Prostate gland (tissue), 2 donors: Measurements from ENCODE around the gene VPS72. TPM values are rescaled to one million over a fixed set of nuclear protein-coding genes. Genes with fewer than 3 reads are reported as not detected.

ENCODE experiments used
- DNase-seq: peaks from one replicate; pipeline ENCODE4 v3.0.0-alpha.2; 2019; ENCODE audit warnings: low spot score
- H3K27ac ChIP-seq, 2 donors: fragments of 200-600 bp; sonication (generic); 2 replicates each; pipeline ENCODE4 v1.5.1; 2017 to 2019
- H3K27me3 ChIP-seq: fragments of 200-600 bp; sonication (generic); replicated peaks from 2 replicates; pipeline ENCODE4 v1.5.1; 2019; ENCODE audit not compliant: insufficient read depth
- H3K36me3 ChIP-seq, 2 donors: fragments of 200-600 bp; sonication (generic); 1 replicate in 1 of 2; 2 replicates in 1 of 2; pipeline versions ENCODE4 v1.5.1 to v1.8.1; 2017 to 2019
- H3K4me1 ChIP-seq: fragments of 200-600 bp; sonication (generic); replicated peaks from 2 replicates; pipeline ENCODE4 v1.5.1; 2019
- H3K4me3 ChIP-seq, 2 donors: fragments of 200-600 bp; sonication (generic); 2 replicates each; pipeline ENCODE4 v1.5.1; 2017 to 2019
- H3K9me3 ChIP-seq: fragments of 200-600 bp; sonication (generic); 2 replicates; pipeline ENCODE4 v1.5.1; 2017
- CTCF ChIP-seq, 4 experiments: fragments of 200-600 bp in 2 of 4; fragments of 450-650 bp in 2 of 4; sonication (generic) in 2 of 4; IDR thresholded peaks; 1 replicate in 3 of 4; 2 replicates in 1 of 4; pipeline ENCODE4 v1.5.1; 2016 to 2019; ENCODE audit warnings: antibody characterized with exemption in 4 of 4, mild to moderate bottlenecking in 2 of 4, moderate library complexity in 2 of 4
- POLR2A ChIP-seq: fragments of 450-650 bp; IDR thresholded peaks from one replicate; pipeline ENCODE4 v1.6.1; 2016; ENCODE audit warnings: antibody characterized with exemption, mild to moderate bottlenecking
- POLR2AphosphoS5 ChIP-seq: sonication (generic); formaldehyde crosslinking; IDR thresholded peaks from one replicate; pipeline ENCODE4 v1.6.1; 2017; ENCODE audit warnings: antibody characterized with exemption
- WGBS: methylation state at CpG from one replicate; pipeline ENCODE4 v1.1.5; 2018; 5-methylcytosine and 5-hydroxymethylcytosine counted together
- intact Hi-C: fragments of 100-400 bp; cut with DNase I; formaldehyde crosslinking; loops from one replicate; pipeline ENCODE4 v1.14.2; 2022
- total RNA-seq, 2 donors: library from RNA; depleted of rRNA; stranded (reverse); fragments of >200 nt; gene quantifications; one replicate each; pipeline ENCODE4 v1.1.0, GENCODE V29; 2016

The VPS72 gene
- total RNA-seq, 2 donors from 2014 or later = 49.4 to 52.7 TPM

DNA sequence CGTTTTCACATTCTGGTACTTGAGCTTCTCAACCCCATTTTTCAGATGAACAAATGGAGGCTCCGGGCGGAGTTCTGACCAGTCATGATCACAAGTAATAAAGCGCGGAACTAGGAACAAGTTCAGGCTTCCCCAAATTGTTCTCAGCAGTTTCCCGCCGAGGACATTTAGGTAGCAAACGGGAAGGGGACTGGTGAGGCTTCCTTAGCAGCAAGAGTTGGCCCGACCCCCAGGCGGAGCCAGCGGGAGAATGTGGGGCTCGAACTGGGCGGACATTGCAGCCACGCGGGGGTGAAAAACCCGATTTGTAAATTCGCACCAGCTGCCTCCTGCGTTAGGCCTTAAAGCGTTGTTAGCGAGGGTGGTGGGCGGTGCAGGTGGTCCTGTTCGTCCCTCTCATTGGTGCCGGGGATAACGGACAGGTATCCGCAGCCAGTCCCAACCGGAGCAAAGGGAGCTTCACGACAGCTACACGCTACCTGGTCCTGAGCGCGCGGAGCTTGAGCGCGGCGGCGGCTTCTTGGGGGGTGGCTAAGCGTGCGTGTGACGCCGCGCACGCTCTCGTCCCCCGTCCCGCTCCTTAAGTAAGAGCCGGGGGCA is 58.9 kb downstream of the VPS72 start:
- 5% methylated on average over 43 of the region's 45 CpGs for WGBS
- Histone ChIP-seq H3K27ac (peak overlapping the region in 1 of 2 donors; percentile 53), H3K4me3 (peak overlapping the region; percentile 21 to 33), H3K9me3 (no peaks in the 10 kb centered on the region), H3K27me3 (no peaks in the 10 kb centered on the region), H3K36me3 (no peaks in the 10 kb centered on the region), H3K4me1 (no peaks in the 10 kb centered on the region)
- intact Hi-C loops = no loop called here
- DNase-seq = peak; percentile 90
- TF ChIP-seq POLR2AphosphoS5 = peak; percentile 74
- TF ChIP-seq POLR2A = peak; percentile 33
- no peak for TF ChIP-seq CTCF (IDR thresholded peaks at IDR 0.05)

DNA sequence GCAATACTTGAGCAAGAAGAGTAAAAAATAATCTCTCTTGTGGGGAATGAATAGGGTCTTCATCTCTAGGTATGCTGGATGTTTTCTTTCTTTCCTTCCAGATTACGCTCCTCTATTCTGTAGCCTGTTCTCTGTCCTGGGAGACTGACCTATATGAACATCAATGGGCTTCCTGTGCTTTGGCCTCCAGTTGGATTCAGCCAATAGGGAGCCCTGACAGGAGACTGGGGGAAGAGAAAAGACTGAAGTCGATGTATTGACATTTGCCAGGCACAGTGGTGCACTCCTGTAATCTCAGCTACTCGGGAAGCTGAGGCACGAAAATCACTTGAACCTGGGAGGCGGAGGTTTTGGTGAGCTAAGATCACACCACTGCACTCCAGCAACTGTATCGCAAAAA is 61.2 kb downstream of the VPS72 start:
- no peaks in the 10 kb centered on the region for H3K36me3 ChIP-seq
- no peak overlapping the region for H3K27ac ChIP-seq
- intact Hi-C loops = no loop called here
- H3K27me3 ChIP-seq = no peaks in the 10 kb centered on the region
- DNase-seq = no peak
- TF ChIP-seq CTCF (IDR thresholded peaks at IDR 0.05) = no peak
- no peak for TF ChIP-seq POLR2AphosphoS5
- no peak for TF ChIP-seq POLR2A
- no peaks in the 10 kb centered on the region for H3K9me3 ChIP-seq
- no peak overlapping the region for H3K4me3 ChIP-seq
- no peaks in the 10 kb centered on the region for H3K4me1 ChIP-seq
- WGBS = 87% methylated on average over 6 of the region's 6 CpGs

Other genes starting within 250 kb of the VPS72 start
- 100 to 1,000 TPM; 117 to 141 TPM for gene CERS2, start 215.4 kb downstream of the VPS72 start, total RNA-seq
- gene ANXA9, start 207.9 kb downstream of the VPS72 start, total RNA-seq = 1 to 10 TPM; 1.1 to 3.4 TPM
- 10 to 100 TPM; 26.8 to 65.4 TPM for gene MINDY1, start 183.3 kb downstream of the VPS72 start, total RNA-seq
- gene PRUNE1, start 181.7 kb downstream of the VPS72 start, total RNA-seq = 10 to 100 TPM; 29.2 to 37.5 TPM
- gene BNIPL, start 153.6 kb downstream of the VPS72 start, total RNA-seq = 10 to 100 TPM; 13.2 to 14.8 TPM
- gene C1orf56, start 142.4 kb downstream of the VPS72 start, total RNA-seq = 10 to 100 TPM; 17.3 to 17.7 TPM
- 10 to 100 TPM; 66.6 to 67.4 TPM for gene CDC42SE1, start 130.6 kb downstream of the VPS72 start, total RNA-seq
- 1 to 10 TPM in 1 of 2 donors, under 1 TPM in 1; 0.64 to 1.9 TPM for gene MLLT11, start 129.8 kb downstream of the VPS72 start, total RNA-seq
- 10 to 100 TPM; 14.7 to 23.5 TPM for gene GABPB2, start 119.4 kb downstream of the VPS72 start, total RNA-seq
- gene SEMA6C, start 43.6 kb downstream of the VPS72 start, total RNA-seq = 100 to 1,000 TPM in 1 of 2 donors, 1 to 10 TPM in 1; 4.1 to 173 TPM
- gene TNFAIP8L2, start 33.5 kb downstream of the VPS72 start, total RNA-seq = 1 to 10 TPM; 1.5 to 2.1 TPM
- 10 to 100 TPM in 1 of 2 donors, 1 to 10 TPM in 1; 7.3 to 19.3 TPM for gene LYSMD1, start 24.3 kb downstream of the VPS72 start, total RNA-seq
- 10 to 100 TPM; 25.1 to 39.5 TPM for gene SCNM1, start 24.1 kb downstream of the VPS72 start, total RNA-seq
- 1 to 10 TPM in 1 of 2 donors, not detected in 1; 1.7 TPM for gene TMOD4, start 14.2 kb downstream of the VPS72 start, total RNA-seq
- 10 to 100 TPM; 40.2 to 96.7 TPM for gene PIP5K1A, start 8.4 kb upstream of the VPS72 start, total RNA-seq
- gene PSMD4, start 64.5 kb upstream of the VPS72 start, total RNA-seq = 100 to 1,000 TPM in 1 of 2 donors, 10 to 100 TPM in 1; 96.1 to 116 TPM
- 10 to 100 TPM; 30.1 to 46.4 TPM for gene ZNF687, start 92.1 kb upstream of the VPS72 start, total RNA-seq
- gene PI4KB, start 137.2 kb upstream of the VPS72 start, total RNA-seq = 10 to 100 TPM; 60.7 to 91.9 TPM
- gene RFX5, start 157.1 kb upstream of the VPS72 start, total RNA-seq = 10 to 100 TPM; 25.5 to 27.2 TPM
- gene SELENBP1, start 182.5 kb upstream of the VPS72 start, total RNA-seq = 100 to 1,000 TPM; 104 to 108 TPM
- gene PSMB4, start 209.4 kb upstream of the VPS72 start, total RNA-seq = 100 to 1,000 TPM; 229 to 275 TPM